Parathyroid adenoma (tissue), 2 donors: Measurements from ENCODE around the gene KDM4B.

ENCODE experiments used
- H2AFZ ChIP-seq: fragments of 300-600 bp; sonication (generic); one replicate; pipeline ENCODE4 v1.7.0; 2017; ENCODE audit warnings: antibody characterized with exemption, mild to moderate bottlenecking
- H3K27ac ChIP-seq: fragments of 300-600 bp; sonication (generic); one replicate; pipeline ENCODE4 v1.7.0; 2017
- H3K27me3 ChIP-seq: fragments of 300-600 bp; sonication (generic); one replicate; pipeline ENCODE4 v1.7.0; 2017; ENCODE audit warnings: low read length; ENCODE audit not compliant: control insufficient read depth, insufficient read depth
- H3K36me3 ChIP-seq: fragments of 300-600 bp; sonication (generic); one replicate; pipeline ENCODE4 v1.7.0; 2017; ENCODE audit warnings: low read length; ENCODE audit not compliant: control insufficient read depth, insufficient read depth
- H3K4me1 ChIP-seq: fragments of 300-600 bp; sonication (generic); one replicate; pipeline ENCODE4 v1.7.0; 2017; ENCODE audit warnings: control low read depth
- H3K4me2 ChIP-seq: fragments of 300-600 bp; sonication (generic); one replicate; pipeline ENCODE4 v1.7.0; 2017; ENCODE audit warnings: low read length
- H3K4me3 ChIP-seq: fragments of 300-600 bp; sonication (generic); one replicate; pipeline ENCODE4 v1.7.0; 2017; ENCODE audit warnings: low read depth, low read length
- H3K79me2 ChIP-seq: fragments of 300-600 bp; sonication (generic); one replicate; pipeline ENCODE4 v1.7.0; 2017; ENCODE audit warnings: control low read depth
- H3K9ac ChIP-seq: fragments of 300-600 bp; sonication (generic); one replicate; pipeline ENCODE4 v1.7.0; 2017; ENCODE audit warnings: mild to moderate bottlenecking
- H3K9me3 ChIP-seq: fragments of 300-600 bp; sonication (generic); one replicate; pipeline ENCODE4 v1.7.0; 2017; ENCODE audit warnings: low read length; ENCODE audit not compliant: control insufficient read depth
- TF ChIP-seq, protein P1 (sequence below): fragments of 300-600 bp; sonication (generic); IDR thresholded peaks from one replicate; pipeline ENCODE4 v1.7.0; 2017; ENCODE audit warnings: antibody characterized with exemption, mild to moderate bottlenecking
- donor health status: primary hyperparathyroidism.

The KDM4B gene

DNA sequence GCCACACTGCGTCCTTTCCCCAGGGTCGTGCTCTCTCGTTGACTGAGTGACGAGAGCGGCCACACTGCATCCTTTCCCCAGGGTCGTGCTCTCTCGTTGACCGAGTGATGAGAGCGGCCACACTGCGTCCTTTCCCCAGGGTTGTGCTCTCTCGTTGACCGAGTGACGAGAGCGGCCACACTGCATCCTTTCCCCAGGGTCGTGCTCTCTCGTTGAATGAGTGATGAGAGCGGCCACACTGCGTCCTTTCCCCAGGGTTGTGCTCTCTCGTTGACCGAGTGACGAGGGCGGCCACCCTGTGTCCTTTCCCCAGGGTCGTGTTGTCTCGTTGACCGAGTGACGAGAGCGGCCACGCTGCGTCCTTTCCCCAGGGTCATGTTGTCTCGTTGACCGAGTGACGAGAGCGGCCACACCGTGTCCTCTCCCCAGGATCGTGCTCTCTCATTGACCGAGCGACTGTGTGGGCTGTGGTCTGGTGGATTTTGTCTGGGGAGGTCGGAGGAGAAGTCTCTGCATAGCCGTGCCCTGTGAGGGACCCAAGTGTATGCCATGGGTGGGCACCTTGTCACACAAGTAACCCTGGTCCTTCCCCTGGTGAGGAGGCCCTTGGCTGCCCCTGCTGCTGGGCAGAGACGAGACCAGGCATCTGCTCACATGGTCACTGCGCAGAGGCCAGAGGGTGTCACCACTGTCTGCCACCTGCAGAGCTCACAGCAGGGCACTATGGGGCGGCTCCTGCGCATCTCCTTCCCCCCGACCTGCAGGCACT is 107.7 kb downstream of the KDM4B start:
- no peak overlapping the region for H3K27ac ChIP-seq
- H3K4me1 ChIP-seq, result no peaks in the 10 kb centered on the region
- peaks cover 21% of the 10 kb centered on the region for H3K79me2 ChIP-seq
- H3K27me3 ChIP-seq, result no peaks in the 10 kb centered on the region
- TF ChIP-seq, protein P1, sequence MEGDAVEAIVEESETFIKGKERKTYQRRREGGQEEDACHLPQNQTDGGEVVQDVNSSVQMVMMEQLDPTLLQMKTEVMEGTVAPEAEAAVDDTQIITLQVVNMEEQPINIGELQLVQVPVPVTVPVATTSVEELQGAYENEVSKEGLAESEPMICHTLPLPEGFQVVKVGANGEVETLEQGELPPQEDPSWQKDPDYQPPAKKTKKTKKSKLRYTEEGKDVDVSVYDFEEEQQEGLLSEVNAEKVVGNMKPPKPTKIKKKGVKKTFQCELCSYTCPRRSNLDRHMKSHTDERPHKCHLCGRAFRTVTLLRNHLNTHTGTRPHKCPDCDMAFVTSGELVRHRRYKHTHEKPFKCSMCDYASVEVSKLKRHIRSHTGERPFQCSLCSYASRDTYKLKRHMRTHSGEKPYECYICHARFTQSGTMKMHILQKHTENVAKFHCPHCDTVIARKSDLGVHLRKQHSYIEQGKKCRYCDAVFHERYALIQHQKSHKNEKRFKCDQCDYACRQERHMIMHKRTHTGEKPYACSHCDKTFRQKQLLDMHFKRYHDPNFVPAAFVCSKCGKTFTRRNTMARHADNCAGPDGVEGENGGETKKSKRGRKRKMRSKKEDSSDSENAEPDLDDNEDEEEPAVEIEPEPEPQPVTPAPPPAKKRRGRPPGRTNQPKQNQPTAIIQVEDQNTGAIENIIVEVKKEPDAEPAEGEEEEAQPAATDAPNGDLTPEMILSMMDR, result no peak
- no peak overlapping the region for H3K9ac ChIP-seq
- H3K9me3 ChIP-seq, result no peaks in the 10 kb centered on the region
- no peaks in the 10 kb centered on the region for H3K36me3 ChIP-seq
- no peak overlapping the region for H3K4me3 ChIP-seq
- H3K4me2 ChIP-seq, result no peak overlapping the region
- no peak overlapping the region for H2AFZ ChIP-seq

DNA sequence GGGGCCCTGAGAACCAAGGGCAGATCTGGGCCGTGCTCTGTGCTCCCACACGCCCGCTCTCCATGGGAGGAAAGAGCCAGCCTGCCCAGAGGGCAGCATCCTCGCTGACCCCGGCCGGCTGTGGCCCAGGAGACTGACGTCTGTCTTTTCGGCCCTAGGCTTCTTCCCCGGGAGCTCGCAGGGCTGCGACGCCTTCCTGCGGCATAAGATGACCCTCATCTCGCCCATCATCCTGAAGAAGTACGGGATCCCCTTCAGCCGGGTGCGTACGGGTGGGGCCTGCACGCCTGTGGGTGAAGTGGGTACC is 108.2 kb downstream of the KDM4B start:
- Histone ChIP-seq H3K4me2 (no peak overlapping the region), H3K4me1 (no peaks in the 10 kb centered on the region), H3K4me3 (no peak overlapping the region), H3K9me3 (no peaks in the 10 kb centered on the region), H3K27ac (no peak overlapping the region), H2AFZ (no peak overlapping the region), H3K79me2 (peaks cover 19% of the 10 kb centered on the region), H3K36me3 (no peaks in the 10 kb centered on the region), H3K9ac (no peak overlapping the region), H3K27me3 (no peaks in the 10 kb centered on the region)
- TF ChIP-seq, protein P1, result no peak

DNA sequence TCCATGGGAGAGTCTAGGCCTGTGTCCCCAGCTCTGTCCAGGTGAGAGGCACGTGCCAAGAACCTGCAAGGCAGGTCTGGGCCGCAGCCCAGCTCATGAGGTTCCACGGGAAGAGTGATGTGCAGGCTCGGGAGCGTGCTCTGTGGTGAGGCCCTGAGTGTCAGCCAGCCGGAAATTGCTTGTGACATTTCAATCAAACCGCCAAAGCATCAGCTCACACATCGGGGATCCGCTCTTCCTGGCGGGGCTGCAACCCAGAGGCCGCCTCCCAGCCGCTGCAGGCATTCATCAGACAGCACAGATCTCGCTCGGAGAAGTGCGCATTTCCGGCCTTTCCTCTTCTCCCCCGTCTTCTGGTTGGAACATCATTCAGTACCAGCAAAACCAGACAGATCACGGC is 109.3 kb downstream of the KDM4B start:
- Histone ChIP-seq H3K9ac (no peak overlapping the region), H3K36me3 (no peaks in the 10 kb centered on the region), H3K4me1 (no peaks in the 10 kb centered on the region), H3K79me2 (peaks cover 24% of the 10 kb centered on the region), H3K4me3 (no peak overlapping the region), H3K9me3 (no peaks in the 10 kb centered on the region), H3K27me3 (no peaks in the 10 kb centered on the region), H2AFZ (no peak overlapping the region), H3K4me2 (no peak overlapping the region), H3K27ac (no peak overlapping the region)
- TF ChIP-seq, protein P1, result no peak

DNA sequence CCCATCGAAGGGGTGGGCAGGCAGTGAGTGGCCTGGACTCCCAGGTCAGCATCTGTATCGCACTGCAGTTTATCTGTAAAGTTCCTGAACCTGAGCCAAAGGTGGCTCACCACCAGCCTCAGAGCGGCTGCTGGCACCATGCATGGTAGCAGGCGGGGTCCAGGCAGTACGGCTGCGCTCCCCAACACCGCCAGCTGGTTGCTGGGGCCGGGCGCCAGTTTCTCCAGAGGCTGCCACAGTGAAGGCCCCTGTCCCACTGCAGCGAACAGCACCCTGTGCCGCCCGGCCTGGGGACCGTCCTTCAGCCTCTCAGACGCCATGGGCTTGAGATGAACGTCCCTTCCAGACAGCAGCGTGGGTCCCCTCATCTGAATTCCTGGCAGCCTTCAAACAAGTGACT is 109.8 kb downstream of the KDM4B start:
- Histone ChIP-seq H3K36me3 (no peaks in the 10 kb centered on the region), H3K9ac (no peak overlapping the region), H3K4me1 (no peaks in the 10 kb centered on the region), H3K27me3 (no peaks in the 10 kb centered on the region), H3K79me2 (peaks cover 23% of the 10 kb centered on the region), H3K9me3 (no peaks in the 10 kb centered on the region), H3K27ac (no peak overlapping the region), H2AFZ (no peak overlapping the region), H3K4me2 (no peak overlapping the region), H3K4me3 (no peak overlapping the region)
- TF ChIP-seq, protein P1, result no peak
